A673 (cell line): Measurements from ENCODE around the gene TXNDC15. TPM values are rescaled to one million over a fixed set of nuclear protein-coding genes. Genes with fewer than 3 reads are reported as not detected.
"Not testable (repeated sequence)": the region's sequence is repeated elsewhere in the genome, so short reads cannot be mapped to it uniquely, and the experiment has no call there.

Source experiments
- BruUV-seq: library from RNA; stranded (reverse); fragments of 400-500 nt; replicated peaks from 2 replicates; lab custom pipeline; 2021; lab: Mats Ljungman, UMichigan
- CTCF ChIA-PET: fragments of 300-600 bp; sonication (Branson Sonifier 250); formaldehyde crosslinking; loops from one replicate; lab custom pipeline; 2022; ENCODE audit warnings: antibody characterized with exemption; lab: Charles Lee
- POLR2A ChIA-PET: fragments of 300-600 bp; sonication (Branson Sonifier 250); formaldehyde crosslinking; loops from one replicate; lab custom pipeline; 2022; ENCODE audit warnings: antibody characterized with exemption; ENCODE audit not compliant: low non-redundant PET; lab: Charles Lee
- DNase-seq: peaks from one replicate; pipeline ENCODE4 v3.0.0-alpha.2; 2015; ENCODE audit warnings: low spot score
- H3K27ac ChIP-seq: fragments of 200-600 bp; sonication (generic); 2 replicates; pipeline ENCODE4 v1.5.1; 2016; ENCODE audit warnings: mixed run types, low read depth, mild to moderate bottlenecking, mixed read lengths, antibody characterized with exemption, low read length; ENCODE audit not compliant: poor library complexity, severe bottlenecking
- H3K27me3 ChIP-seq: fragments of 200-600 bp; sonication (generic); replicated peaks from 2 replicates; pipeline ENCODE4 v1.6.1; 2017; ENCODE audit warnings: mixed run types, low read depth, mild to moderate bottlenecking, mixed read lengths, antibody characterized with exemption, low read length; ENCODE audit not compliant: insufficient read depth, poor library complexity
- H3K36me3 ChIP-seq: fragments of 200-600 bp; sonication (generic); 2 replicates; pipeline ENCODE4 v1.6.1; 2016; ENCODE audit warnings: mixed run types, mild to moderate bottlenecking, mixed read lengths, antibody characterized with exemption, low read length; ENCODE audit not compliant: insufficient read depth, poor library complexity, severe bottlenecking
- H3K4me1 ChIP-seq: fragments of 200-600 bp; sonication (generic); 2 replicates; pipeline ENCODE4 v1.6.1; 2017; ENCODE audit warnings: mixed run types, mild to moderate bottlenecking, mixed read lengths, antibody characterized with exemption, low read length; ENCODE audit not compliant: insufficient read depth, poor library complexity, severe bottlenecking
- H3K4me3 ChIP-seq: fragments of 200-600 bp; sonication (generic); 2 replicates; pipeline ENCODE4 v1.5.1; 2016; ENCODE audit warnings: low read depth, mixed run types, mild to moderate bottlenecking, mixed read lengths, low read length; ENCODE audit not compliant: poor library complexity, severe bottlenecking
- H3K9me3 ChIP-seq: fragments of 200-600 bp; sonication (generic); 2 replicates; pipeline ENCODE4 v1.6.1; 2016; ENCODE audit warnings: mixed run types, low read depth, mild to moderate bottlenecking, mixed read lengths, antibody characterized with exemption, low read length; ENCODE audit not compliant: poor library complexity, severe bottlenecking
- CTCF ChIP-seq: fragments of 300-800, 200-600 bp; sonication (generic); conservative IDR thresholded peaks from 2 replicates; pipeline ENCODE4 v1.5.1; 2017; ENCODE audit warnings: low read depth, mild to moderate bottlenecking, antibody characterized with exemption, low read length, moderate library complexity, mixed read lengths
- EZH2 ChIP-seq: fragments of 200-600 bp; sonication (generic); IDR thresholded peaks from 2 replicates; pipeline ENCODE4 v1.6.1; 2017; ENCODE audit warnings: borderline replicate concordance, low read depth, mild to moderate bottlenecking, mixed read lengths, antibody characterized with exemption, low read length; ENCODE audit not compliant: poor library complexity, severe bottlenecking
- intact Hi-C: fragments of 100-400 bp; cut with micrococcal nuclease; formaldehyde crosslinking; loops from one replicate; pipeline ENCODE4 v1.10.0; 2022; ENCODE audit not compliant: unreplicated experiment
- total RNA-seq: library from RNA; stranded (reverse); gene quantifications from 2 replicates; pipeline ENCODE4 v1.2.3, GENCODE V29; 2021

Gene TXNDC15
- total RNA-seq, 1 experiment from 2014 or later, result 42.0 TPM

DNA sequence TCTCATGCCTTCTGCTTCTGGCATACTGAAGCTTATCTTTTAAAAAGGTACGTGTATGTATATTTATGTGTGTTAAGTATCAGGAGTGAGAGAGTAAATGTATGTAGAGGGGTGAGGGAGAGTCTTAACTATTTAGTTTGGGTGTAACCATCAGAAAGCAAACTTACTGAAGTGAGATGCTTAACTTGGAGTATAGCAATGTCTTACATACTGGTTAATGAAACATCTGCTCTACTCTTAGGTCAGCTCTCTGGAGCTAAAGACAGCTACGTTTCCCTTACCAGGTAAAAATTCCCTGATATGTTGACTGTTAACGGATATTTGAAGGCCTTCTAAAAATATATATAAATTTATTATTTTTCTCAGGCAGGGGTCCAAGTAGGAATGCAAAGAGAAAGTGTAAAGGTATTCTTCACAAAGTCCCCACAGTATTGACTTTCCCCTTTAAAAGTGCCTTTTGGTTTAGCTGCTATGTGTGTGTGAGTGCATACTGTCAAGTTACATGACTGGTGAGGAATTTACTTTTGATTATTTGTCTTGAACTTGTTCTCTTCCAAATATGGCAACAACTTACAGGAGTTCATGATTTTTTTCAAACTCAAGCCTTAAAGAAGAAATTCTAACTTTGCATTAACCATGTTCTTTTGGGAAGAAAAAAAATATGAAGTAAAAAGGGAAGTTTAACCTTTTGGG is 40.7 kb upstream of the TXNDC15 start:
- no peak for TF ChIP-seq CTCF
- TF ChIP-seq EZH2, result no peak
- no peak for DNase-seq
- Histone ChIP-seq H3K4me1 (no peaks in the 10 kb centered on the region), H3K27me3 (no peaks in the 10 kb centered on the region), H3K27ac (no peak overlapping the region), H3K36me3 (peaks cover 28% of the 10 kb centered on the region), H3K9me3 (no peaks in the 10 kb centered on the region), H3K4me3 (no peak overlapping the region)
- CTCF ChIA-PET, result no interaction called here
- BruUV-seq, result no TSS peak
- POLR2A ChIA-PET, result no interaction called here
- intact Hi-C loops, result no loop called here

- H3K27ac ChIP-seq, result no peak overlapping the region
- no peak overlapping the region for H3K4me3 ChIP-seq
- H3K9me3 ChIP-seq, result no peaks in the 10 kb centered on the region
- TF ChIP-seq CTCF, result no peak
- no peak for TF ChIP-seq EZH2
- H3K4me1 ChIP-seq, result no peaks in the 10 kb centered on the region
- POLR2A ChIA-PET, result no interaction called here
- intact Hi-C loops, result no loop called here
- peaks cover 15% of the 10 kb centered on the region for H3K36me3 ChIP-seq
- H3K27me3 ChIP-seq, result no peaks in the 10 kb centered on the region
- CTCF ChIA-PET, result interaction anchor here (0.5 kb wide), 1 partner anchor 58 kb away, joined by 5 read pairs; no protein-coding TSS in a partner anchor
- no TSS peak for BruUV-seq
- DNase-seq, result no peak
Measured at GRCh38 chr5:134835623-134836022, 38.5 kb upstream of the TXNDC15 start.

GRCh38 chr5:134837530-134838181 is 36.5 kb upstream of the TXNDC15 start:
- intact Hi-C loops, result no loop called here
- Histone ChIP-seq H3K27me3 (no peaks in the 10 kb centered on the region), H3K36me3 (peaks cover 9% of the 10 kb centered on the region), H3K9me3 (no peaks in the 10 kb centered on the region), H3K27ac (no peak overlapping the region), H3K4me3 (no peak overlapping the region), H3K4me1 (no peaks in the 10 kb centered on the region)
- no TSS peak for BruUV-seq
- DNase-seq, result no peak
- no peak for TF ChIP-seq EZH2
- ChIA-PET CTCF (no interaction called here), POLR2A (interaction anchor here (0.6 kb wide), 1 partner anchor 8 kb away, joined by 3 read pairs; the partner anchor contains the start of gene C5orf24)

DNA sequence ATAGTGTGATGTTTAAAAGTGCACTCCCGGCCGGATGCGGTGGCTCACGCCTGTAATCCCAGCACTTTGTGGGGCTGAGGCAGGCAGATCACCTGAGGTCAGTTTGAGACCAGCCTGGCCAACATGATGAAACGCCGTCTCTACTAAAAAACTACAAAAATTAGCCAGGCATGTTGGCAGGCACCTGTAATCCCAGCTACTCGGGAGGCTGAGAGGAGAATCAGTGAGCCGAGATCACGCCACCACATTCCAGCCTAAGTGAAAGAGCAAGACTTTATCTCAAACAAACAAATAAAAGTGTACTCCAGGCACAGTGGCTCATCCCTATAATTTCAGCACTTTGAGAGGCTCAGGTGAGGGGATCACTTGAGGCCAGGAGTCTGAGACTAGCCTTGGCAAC is 35.8 kb upstream of the TXNDC15 start:
- BruUV-seq, intact Hi-C loops, DNase-seq, H3K4me3 ChIP-seq, H3K9me3 ChIP-seq, H3K36me3 ChIP-seq, H3K27ac ChIP-seq, POLR2A ChIA-PET, H3K27me3 ChIP-seq, CTCF ChIA-PET, H3K4me1 ChIP-seq: not testable (repeated sequence)
